GM18861 (cell line): ENCODE data around the gene CAMKMT.
"Not testable (repeated sequence)": the region's sequence is repeated elsewhere in the genome, so short reads cannot be mapped to it uniquely, and the experiment has no call there.

ENCODE experiments used
- ATAC-seq: cut with Tn5 transposase; IDR thresholded peaks from one replicate; pipeline ENCODE4 v1.9.1; 2021; ENCODE audit not compliant: unreplicated experiment

CAMKMT gene

DNA sequence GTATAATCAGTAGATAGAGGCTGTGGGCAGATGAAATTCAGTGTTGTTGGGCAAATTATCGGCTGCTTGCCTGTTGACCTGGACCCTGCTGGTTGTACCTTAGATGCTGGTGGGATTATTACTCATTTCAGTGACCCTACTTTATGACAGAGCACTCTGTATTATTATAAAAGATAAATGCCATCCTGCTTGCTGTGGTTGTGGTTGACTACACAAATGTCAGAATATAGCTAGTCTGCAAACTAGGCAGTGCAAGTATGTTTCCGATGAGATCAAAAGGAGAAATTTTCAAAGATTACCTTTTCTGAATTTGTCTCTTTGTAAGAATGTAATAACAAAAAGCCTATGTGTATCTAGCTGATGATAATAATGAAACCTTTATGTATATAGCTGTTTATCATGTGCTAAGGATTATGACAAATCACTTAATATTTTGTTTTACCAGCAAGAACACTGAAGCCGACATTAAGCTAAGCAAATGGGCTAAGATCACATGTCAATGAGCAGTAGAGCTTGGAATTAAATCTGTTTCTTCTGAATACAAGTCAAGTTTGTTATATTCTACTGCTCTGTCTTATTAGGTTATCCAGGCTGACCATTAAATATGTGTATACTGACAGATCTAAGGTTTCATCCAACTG is 219.2 kb downstream of the CAMKMT start:
- ATAC-seq, result no peak

DNA sequence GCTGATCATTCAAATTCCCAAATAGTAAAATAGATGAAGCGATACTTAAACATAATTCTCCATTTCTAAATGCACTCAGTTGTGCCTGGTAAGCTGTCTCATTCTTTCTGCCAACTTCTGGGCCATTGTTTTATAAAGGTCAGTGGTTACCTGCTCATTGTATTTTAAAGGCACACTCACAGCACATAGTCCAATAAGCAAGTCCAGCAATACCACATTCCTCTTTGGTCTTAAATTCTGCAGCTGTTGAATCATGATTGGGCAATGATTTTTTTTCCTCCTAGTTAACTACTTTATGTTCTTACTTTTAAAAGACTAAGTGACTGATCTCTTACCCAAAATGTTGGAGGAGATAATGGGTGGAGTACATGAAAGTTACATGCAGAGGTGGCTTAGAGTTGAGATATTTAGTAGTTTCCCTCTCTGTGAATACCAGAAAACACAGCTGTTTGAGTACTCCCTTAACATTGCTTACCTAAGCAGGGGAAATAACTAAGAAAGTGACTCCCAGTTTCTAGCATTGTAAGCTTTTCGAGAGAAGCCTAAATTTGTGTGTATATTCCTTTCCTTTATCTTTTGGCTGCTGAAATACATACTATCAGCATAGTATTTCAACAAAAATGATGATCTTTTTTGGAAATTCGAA is 220.7 kb downstream of the CAMKMT start:
- no peak for ATAC-seq

DNA sequence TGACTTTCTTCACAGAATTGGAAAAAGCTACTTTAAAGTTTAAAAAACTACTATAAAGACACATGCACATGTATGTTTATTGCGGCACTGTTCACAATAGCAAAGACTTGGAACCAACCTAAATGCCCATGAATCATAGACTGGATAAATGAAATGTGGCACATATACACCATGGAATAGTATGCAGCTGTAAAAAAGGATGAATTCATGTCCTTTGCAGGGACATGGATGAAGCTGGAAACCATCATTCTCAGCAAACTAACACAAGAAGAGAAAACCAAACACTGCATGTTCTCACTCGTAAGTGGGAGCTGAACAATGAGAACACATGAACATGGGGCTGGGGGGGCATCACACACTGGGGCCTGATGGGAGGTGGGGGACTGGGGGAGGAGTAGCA is 233.9 kb downstream of the CAMKMT start:
- not testable (repeated sequence) for ATAC-seq

DNA sequence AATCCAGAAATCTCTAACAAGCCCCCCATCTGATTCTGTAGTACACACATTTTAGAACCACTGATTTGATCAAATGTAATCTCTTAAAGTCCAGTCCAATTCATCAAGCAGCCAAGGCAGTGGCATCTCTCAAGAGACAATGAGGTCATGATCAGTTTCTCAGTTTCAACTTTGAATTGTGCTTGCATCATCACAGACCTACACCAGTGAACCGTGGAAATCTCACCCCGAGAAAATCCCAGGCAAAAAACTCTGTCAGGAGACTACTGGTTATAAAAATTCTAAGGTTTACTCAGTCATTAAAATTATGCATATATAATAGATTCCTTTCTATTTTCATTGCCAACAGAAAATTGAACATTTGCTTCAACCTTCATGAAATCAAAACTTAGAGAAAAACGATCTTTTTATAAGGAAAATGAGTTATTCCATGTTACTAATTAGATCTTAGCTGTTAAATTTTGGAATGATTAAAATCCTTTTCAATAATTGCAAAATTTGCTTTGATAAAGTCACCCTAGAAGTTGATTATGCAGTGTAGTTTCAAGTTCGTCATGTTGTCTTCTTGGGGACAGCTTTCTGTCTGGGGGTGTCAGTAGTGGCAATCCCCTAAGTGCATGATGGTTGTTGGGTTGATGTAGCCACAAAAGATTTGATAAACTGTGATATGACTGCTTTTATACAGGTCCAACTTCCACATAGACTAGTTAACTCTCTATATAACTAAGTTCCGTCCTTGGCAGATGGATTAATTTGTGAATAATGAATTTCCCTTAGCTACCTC is 235.0 kb downstream of the CAMKMT start:
- ATAC-seq, result no peak

DNA sequence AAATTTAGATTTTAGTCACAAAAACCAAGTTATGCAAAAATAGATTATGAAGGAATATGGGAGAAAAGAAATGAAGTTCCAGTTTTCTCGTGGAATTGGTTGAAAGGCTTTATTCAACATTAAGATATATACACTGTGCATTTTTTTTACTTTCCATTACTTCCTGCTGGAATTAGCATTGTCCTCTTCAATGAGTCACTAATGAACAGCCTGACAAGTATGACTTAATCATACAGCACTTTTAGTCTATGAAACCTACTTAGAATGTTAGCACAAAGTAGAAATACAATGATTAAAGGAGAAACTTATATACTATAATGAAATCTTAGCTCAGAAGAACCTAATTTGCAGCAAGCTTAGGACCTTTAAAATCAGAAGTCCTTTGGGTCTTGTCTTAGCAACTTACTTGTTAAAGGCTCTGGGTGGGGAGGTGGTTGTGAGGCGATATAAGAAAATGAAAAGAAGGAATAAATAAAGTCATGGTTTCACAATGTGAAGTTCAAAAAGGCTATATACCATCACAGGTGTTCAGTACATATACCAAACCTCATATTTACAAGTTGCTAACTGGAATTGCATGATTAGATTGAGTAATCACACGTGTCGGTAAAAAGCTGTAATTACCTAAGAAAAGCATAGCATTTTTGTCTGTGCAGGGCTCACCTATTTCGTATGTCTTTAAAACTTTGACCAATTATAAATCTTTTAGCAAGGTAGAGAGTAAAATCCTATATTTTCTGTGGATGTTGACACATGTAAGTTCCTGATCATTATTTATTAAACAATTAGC is 236.8 kb downstream of the CAMKMT start:
- ATAC-seq, result no peak

DNA sequence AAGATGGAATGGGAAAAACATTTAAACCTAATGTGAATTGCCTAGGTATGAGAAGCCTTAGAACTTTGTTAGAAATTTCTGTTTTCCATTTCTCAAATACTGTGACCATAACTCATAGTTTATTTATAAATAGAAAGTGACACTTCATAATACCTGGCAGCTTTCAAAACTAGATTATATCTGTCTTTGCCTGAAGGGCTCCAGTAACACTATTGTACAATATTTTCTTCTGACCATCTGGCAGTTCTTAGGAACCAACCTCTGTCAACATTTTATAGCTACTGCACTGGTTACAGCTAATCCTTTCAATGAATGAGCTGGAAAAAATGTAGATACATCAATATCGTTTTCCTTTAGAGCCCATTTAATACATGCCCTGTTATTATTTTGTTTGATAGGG is 237.4 kb downstream of the CAMKMT start:
- ATAC-seq, result no peak

DNA sequence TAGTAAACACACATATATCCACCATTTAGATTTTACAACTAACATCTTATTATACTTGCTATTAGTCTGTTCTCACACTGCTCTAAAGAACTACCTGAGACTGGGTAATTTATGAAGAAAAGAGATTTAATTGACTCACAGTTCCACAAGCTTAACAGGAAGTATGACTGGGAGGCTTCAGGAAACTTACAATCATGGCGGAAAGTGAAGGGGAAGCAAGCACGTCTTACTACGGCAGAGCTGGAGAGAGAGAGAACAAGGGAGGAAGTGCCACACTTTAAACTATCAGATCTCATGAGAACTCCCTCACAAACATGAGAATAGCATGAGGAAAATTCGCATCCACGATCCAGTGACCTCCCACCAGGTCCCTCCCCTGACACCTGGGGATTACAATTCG is 240.7 kb downstream of the CAMKMT start:
- ATAC-seq, result no peak

DNA sequence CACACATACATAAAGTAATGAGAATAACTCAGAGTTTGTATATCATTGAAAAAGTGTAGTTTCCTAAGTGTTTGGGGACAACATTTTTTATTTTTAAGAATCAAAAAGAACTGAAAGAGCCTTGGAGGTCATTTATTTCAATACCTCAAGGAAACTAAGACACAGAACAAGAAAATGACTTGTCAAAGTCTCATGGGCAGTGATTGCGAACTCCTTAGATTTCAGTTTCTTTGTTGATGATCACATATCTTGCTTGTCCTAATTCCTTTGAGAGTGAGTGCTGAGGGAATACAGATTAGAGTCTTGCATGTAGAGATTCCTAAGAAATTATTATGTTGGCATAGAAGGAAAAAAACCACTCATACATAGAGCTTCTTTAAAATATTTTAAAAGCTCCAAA is 243.8 kb downstream of the CAMKMT start:
- no peak for ATAC-seq

DNA sequence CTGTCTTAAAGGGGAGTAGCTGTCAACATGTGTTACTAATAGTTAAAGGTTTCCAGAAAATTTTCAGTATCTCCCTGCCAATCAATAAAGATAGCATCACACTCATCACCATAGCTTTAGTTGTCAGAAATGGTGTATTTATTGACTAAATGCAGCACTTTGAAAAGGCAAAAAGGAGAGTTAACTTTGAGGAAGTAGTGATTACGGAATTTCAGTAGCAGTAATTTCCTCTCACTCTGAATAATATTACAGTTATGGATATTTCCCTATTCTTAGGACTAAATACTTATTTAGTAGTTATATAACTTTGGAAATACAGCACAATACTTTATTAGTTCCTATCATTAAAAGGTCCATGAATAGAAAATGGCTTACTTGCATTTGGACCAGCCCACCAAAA is 250.5 kb downstream of the CAMKMT start:
- no peak for ATAC-seq

DNA sequence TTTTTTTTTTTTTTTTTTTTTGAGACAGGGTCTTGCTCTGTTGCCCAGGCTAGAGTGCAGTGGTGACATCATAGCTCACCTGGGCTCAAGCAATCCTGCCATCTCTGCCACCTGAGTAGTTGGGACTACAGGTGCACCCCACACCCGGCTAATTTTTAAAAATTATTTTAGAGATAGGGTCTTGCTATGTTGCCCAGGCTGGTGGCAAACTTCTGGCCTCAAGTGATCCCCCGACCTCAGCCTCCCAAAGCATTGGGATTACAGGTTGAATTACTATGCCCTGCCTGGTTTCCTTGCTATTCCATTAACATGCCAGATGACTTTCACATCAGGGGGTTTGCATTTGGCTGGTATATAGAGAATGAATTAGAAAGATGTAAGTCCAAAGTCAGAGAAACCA is 253.2 kb downstream of the CAMKMT start:
- ATAC-seq, result no peak

DNA sequence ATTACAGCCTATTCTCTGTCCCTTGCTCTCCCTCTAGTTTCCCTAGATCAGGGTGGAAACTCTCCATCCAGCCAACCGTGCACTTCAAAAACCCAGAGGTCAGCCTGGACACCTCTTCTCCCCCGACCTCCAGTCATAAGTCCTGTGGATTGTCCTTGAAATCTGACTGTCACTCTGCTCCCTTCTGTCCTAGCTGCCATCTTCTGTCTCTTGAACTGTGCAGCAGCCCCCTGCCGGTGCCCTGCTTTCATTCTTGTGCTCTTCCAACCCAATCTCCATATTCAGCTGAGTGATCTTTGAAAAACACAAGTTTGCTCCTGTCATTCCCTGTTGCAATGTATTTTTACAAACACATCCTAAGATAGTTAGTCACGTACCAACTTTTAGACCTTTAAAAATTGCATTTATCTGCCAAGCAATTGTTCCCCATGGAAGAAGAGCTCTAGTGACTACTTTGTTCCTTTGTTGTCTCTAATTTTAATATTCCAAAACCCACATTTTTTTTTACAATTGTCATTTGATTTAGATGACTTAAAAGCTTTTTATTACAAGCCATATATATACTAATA is 254.3 kb downstream of the CAMKMT start:
- ATAC-seq, result no peak

DNA sequence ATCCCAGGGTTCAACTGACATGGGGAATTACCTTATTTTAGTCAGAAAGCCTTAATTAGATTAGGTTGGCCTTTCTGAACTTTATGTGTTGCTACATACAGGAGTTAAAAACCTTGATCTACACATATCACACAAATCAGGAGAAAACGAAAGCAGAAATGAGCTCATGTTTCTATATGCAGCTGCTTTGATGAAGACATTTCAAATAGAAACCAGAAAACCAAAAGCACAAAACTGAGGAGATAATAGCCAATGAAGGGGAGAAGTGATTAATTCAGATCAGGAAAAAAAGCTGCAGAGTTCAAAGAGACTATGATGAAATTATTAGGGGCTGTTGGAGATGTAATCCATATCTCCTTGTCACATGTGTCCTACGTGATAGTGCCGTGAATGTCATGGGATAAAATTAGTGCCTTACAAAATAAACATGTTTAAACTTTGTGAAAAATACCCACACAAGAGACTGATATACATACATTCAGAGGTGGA is 255.0 kb downstream of the CAMKMT start:
- ATAC-seq, result peak; percentile 75

DNA sequence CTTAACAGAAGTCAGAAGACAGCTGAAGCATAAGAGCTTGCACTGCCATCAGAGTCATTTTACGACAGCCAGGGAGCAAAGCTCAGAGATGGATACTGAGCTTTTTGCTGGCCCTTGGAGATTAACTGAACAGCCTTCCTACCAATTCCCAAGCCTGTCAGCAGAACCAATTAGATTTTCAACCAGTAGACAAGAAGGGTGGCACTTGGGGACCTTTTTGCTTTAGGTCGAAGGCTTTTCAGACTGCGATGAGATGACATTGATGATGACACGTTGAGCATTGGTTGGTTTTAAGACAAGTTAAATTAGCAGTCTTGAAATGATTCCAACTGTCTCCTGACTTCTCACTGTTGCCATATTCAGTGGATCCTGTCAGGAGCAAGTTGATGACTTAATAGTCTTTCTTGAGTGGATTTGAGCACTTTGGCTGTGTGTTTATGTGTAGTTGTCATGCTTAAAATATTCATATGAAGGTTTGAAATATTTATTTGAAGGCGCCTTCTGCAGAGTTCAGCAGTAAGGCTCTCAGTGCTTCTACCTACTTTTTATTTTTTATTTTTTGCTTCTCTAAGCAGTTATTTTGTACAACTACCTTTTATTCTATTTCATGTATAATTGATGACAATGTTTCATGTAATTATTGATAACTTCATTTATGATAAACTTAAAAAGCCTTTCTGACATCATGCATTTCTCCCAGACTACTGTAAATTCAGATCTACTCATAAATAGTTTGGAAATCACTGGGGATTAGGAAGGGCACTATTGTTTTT is 256.7 kb downstream of the CAMKMT start:
- ATAC-seq, result no peak

DNA sequence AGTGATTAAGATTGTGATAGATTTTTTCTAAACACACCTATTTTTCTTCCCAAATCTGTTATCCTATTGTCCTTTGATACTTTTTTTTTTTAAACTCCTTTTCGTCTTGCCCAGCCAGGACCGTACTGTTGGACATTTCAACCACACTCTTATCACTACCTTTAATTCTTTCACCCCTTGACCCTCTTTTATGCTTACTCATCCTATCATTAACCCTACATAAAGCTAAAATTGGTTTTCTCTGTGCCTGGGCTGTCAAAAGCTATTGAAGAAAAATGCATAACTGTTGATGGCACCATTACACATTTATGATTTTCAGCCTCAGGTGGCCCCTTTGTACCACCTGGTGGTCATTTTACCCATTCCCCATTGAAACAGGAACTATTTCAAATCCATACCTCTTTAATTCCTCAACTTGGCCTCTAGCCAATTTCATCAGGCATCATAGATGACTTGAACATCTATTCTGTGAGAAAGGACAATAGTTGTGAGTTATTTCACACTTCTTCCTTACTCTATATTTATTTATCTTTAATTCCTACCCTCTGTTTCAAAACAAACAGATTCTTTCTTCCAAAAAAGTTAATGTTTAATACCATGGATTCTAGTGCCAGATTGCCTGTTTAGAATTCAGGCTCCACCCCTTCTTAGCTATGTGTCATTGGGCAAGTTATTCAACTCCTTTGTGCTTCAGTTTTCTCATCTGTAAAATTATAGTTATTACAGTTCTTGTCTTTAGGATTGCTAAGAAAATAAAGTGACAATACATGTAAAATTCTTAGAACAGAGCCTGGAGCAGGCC is 258.6 kb downstream of the CAMKMT start:
- ATAC-seq, result no peak

DNA sequence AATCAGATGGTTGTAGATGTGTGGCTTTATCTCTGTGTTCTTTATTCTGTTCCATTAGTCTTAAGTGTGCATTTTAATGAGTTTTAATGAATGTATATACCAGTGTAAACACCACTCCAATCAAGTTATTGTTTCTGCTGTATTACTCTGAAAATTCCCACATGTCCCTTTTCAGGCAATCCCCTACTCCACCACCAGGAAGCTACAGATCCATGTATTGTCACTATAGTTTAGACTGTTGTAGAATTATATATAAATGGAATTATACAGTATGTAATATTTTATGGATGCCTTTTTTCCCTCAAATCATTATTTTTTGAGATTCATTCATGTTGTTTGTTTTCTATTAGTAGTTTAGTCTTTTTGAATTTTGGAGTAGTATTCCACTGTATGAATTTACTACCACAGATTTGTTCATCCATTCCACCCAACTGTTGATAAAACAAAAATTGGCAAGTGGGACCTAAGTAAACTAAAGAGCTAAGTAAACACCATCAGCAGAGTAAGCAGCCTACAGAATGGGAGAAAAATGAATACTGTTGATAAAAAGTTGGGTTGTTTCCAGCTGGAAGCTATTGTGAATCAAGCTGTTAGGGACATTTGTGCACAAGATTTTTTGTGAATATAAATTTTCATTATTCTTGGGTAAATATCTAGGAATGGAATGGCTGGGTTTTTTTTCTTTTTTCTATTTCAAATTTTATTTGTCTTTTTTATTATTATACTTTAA is 262.0 kb downstream of the CAMKMT start:
- no peak for ATAC-seq

DNA sequence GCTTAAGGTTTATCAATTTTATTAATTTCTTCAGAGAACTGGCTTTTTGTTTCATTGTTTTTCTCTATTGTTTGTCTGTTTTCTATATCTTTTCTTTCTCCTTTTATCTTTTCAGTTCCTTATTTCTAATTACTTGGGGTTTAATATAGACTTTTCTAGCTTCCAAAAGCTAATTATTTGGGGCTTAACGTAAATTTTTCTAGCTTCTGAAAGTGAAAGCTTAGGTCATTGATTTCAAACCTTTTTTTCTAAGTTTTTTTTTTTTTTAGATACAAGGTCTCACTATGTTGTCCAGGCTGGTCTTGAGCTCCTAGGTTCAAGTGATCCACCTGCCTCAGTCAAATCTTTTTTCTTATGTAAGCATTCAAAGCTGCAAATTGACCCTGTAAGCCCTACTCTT is 266.6 kb downstream of the CAMKMT start:
- no peak for ATAC-seq

DNA sequence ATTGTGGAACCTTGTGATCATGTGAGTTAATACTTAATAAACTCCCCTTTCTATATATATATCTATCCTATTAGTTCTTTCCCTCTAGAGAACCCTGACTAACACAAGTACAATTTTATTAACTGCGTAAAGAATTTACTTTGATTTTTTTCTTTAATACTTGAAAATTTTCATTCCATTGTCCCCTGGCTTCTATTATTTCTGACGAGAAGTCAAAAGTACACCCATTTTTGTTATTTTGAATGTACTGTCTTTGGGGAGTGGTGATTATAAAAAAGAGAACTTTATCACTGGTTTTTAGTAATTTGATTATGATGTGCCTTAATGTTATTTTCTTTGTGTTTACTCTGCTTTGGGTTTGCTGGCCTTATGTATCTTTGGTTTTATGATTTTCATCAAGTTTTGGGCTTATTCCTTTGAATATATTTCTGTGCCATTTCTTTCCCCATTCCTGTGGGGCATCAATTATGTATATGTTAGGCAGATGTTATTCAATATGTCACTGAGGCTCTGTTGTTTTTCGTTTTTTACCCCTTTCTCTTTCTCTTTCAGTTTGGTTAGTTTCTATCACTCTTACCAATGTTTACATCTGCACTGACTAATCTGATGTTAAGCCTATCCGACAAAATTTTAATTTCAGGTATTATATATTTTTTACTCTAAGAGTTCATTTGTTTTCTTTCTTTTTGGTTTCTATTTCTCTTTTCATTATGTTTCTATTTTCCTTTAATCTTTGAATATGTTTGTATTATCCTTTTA is 271.4 kb downstream of the CAMKMT start:
- ATAC-seq, result no peak

DNA sequence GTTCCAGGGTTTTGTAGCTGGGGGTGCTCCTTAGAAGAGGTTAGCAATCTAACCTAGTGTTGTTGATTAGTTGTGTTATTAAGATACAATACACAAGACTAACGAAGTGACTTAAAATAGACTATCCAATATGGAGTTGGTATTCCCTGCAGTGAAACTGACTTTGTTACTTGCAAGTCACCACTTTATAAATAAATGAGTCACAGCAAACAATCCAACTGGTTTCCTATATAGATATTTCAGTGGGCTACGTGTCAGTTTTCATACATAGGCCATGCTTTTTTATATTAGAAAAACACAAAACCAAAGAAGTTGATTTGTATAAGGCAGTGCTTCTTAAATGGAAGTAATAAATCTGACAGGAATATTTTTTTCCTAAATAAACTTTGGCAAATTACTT is 274.0 kb downstream of the CAMKMT start:
- ATAC-seq, result no peak
